ENCODE measurements around the gene HNF1B.

HNF1B gene

GRCh38 chr17:37770631-37771518 is 26.0 kb upstream of the HNF1B start:
- TF ChIP-seq CTCF (conservative IDR thresholded peaks at IDR 0.05; ENCODE audit: low read length), result peak; percentile 89
- DNase-seq (ENCODE audit: low read depth), result peak; percentile 63
- no peak overlapping the region for H3K4me3 ChIP-seq (ENCODE audit: low read length)

GRCh38 chr17:37769050-37769449 is 24.2 kb upstream of the HNF1B start:
- H3K4me3 ChIP-seq (ENCODE audit: low read length), result no peak overlapping the region
- TF ChIP-seq CTCF (conservative IDR thresholded peaks at IDR 0.05; ENCODE audit: low read length), result no peak
- DNase-seq (ENCODE audit: low read depth), result no peak

- DNase-seq (ENCODE audit: low read depth), result no peak
- no peak for TF ChIP-seq CTCF (conservative IDR thresholded peaks at IDR 0.05; ENCODE audit: low read length)
- no peak overlapping the region for H3K4me3 ChIP-seq (ENCODE audit: low read length)
Observed at GRCh38 chr17:37768438-37768837, 23.6 kb upstream of the HNF1B start.

- no peak for DNase-seq (ENCODE audit: low read depth)
- no peak for TF ChIP-seq CTCF (conservative IDR thresholded peaks at IDR 0.05; ENCODE audit: low read length)
- no peak overlapping the region for H3K4me3 ChIP-seq (ENCODE audit: low read length)
Observed at GRCh38 chr17:37766971-37767370, 22.1 kb upstream of the HNF1B start.

GRCh38 chr17:37764383-37764782 is 19.5 kb upstream of the HNF1B start:
- no peak for TF ChIP-seq CTCF (conservative IDR thresholded peaks at IDR 0.05; ENCODE audit: low read length)
- H3K4me3 ChIP-seq (ENCODE audit: low read length), result no peak overlapping the region

GRCh38 chr17:37762666-37763065 is 17.8 kb upstream of the HNF1B start:
- no peak overlapping the region for H3K4me3 ChIP-seq (ENCODE audit: low read length)
- no peak for TF ChIP-seq CTCF (conservative IDR thresholded peaks at IDR 0.05; ENCODE audit: low read length)
- no peak for DNase-seq (ENCODE audit: low read depth)

More at GRCh38 chr17:37764383-37764782, 19.5 kb upstream of the HNF1B start:
- DNase-seq (ENCODE audit: low read depth), result no peak

- H3K4me3 ChIP-seq (ENCODE audit: low read length), result no peak overlapping the region
- no peak for DNase-seq (ENCODE audit: low read depth)
- no peak for TF ChIP-seq CTCF (conservative IDR thresholded peaks at IDR 0.05; ENCODE audit: low read length)
Observed at GRCh38 chr17:37761961-37762360, 17.1 kb upstream of the HNF1B start.

Measured in AG10803 (cell line).